HG03520 (cell line): Measurements from ENCODE around the gene SGCA.
A peak's percentile ranks its signal among the peaks of the same experiment; 100 is the strongest.

Source experiments
- ATAC-seq: cut with Tn5 transposase; IDR thresholded peaks from one replicate; pipeline ENCODE4 v1.9.1; 2021; ENCODE audit warnings: mild to moderate bottlenecking, moderate library complexity; ENCODE audit not compliant: unreplicated experiment

Gene SGCA

GRCh38 chr17:50149091-50149416, 16.8 kb upstream of the SGCA start:
- ATAC-seq: no peak

- no peak for ATAC-seq
Observed at GRCh38 chr17:50149417-50150353, 16.1 kb upstream of the SGCA start.

GRCh38 chr17:50150354-50151040, 15.3 kb upstream of the SGCA start, which contains the start of gene PPP1R9B:
TSS of gene PPP1R9B (minus strand) at chr17:50150677. CDS start at chr17:50150513, 164 bp downstream.
- no peak for ATAC-seq

- peak; percentile 40 for ATAC-seq
Observed at GRCh38 chr17:50151041-50151936, 14.5 kb upstream of the SGCA start.

- no peak for ATAC-seq
Observed at GRCh38 chr17:50151937-50152547, 13.8 kb upstream of the SGCA start.

GRCh38 chr17:50152736-50153135, 13.1 kb upstream of the SGCA start:
- no peak for ATAC-seq

GRCh38 chr17:50153650-50154575, 11.9 kb upstream of the SGCA start:
- no peak for ATAC-seq

- no peak for ATAC-seq
Observed at GRCh38 chr17:50154604-50155003, 11.2 kb upstream of the SGCA start.

- no peak for ATAC-seq
Observed at GRCh38 chr17:50155115-50155819, 10.5 kb upstream of the SGCA start.

- ATAC-seq: no peak
Observed at GRCh38 chr17:50157891-50158290, 7.9 kb upstream of the SGCA start.

- peak; percentile 71 for ATAC-seq
Observed at GRCh38 chr17:50161023-50161910, 4.5 kb upstream of the SGCA start.

GRCh38 chr17:50161911-50162288, 3.9 kb upstream of the SGCA start:
- no peak for ATAC-seq

- ATAC-seq: no peak
Observed at GRCh38 chr17:50162466-50163254, 3.1 kb upstream of the SGCA start.

- no peak for ATAC-seq
Observed at GRCh38 chr17:50163843-50164696, 1.7 kb upstream of the SGCA start.

- ATAC-seq: no peak
Observed at GRCh38 chr17:50164697-50164988, 1.2 kb upstream of the SGCA start.

GRCh38 chr17:50165066-50165465, 739 bp upstream of the SGCA start:
- no peak for ATAC-seq

- no peak for ATAC-seq
Observed at GRCh38 chr17:50165466-50165865, 339 bp upstream of the SGCA start.
